Mesothelial cell of epicardium (in vitro differentiated cells): ENCODE results near the gene CIZ1. TPM values are rescaled to one million over a fixed set of nuclear protein-coding genes. Genes with fewer than 3 reads are reported as not detected.
"Not testable (repeated sequence)": the region's sequence is repeated elsewhere in the genome, so short reads cannot be mapped to it uniquely, and the experiment has no call there.

Experiments used
- DNase-seq, 2 experiments: peaks; one replicate each; pipeline ENCODE4 v3.0.0; 2021; ENCODE audit warnings: low spot score in 2 of 2; ENCODE audit not compliant: unreplicated experiment in 2 of 2
- H3K27ac Mint-ChIP-seq: 2 replicates; pipeline ENCODE4 v1.8.0; 2021; ENCODE audit warnings: mixed read lengths
- H3K27me3 Mint-ChIP-seq: 2 replicates; pipeline ENCODE4 v1.8.0; 2021; ENCODE audit warnings: low read depth, mixed read lengths
- H3K36me3 Mint-ChIP-seq: 2 replicates; pipeline ENCODE4 v1.8.0; 2021; ENCODE audit warnings: mixed read lengths
- H3K4me1 Mint-ChIP-seq: 2 replicates; pipeline ENCODE4 v1.8.0; 2021; ENCODE audit warnings: mixed read lengths
- H3K4me3 Mint-ChIP-seq: 2 replicates; pipeline ENCODE4 v1.8.0; 2021; ENCODE audit warnings: mild to moderate bottlenecking, moderate library complexity, mixed read lengths
- H3K9me3 Mint-ChIP-seq: 2 replicates; pipeline ENCODE4 v1.8.0; 2021; ENCODE audit warnings: mixed read lengths
- CTCF ChIP-seq: fragments of 200-600 bp; sonication (generic); IDR thresholded peaks from one replicate; pipeline ENCODE4 v1.5.0; 2021; ENCODE audit warnings: antibody characterized with exemption; ENCODE audit not compliant: unreplicated experiment
- total RNA-seq: library from RNA; stranded (reverse); gene quantifications from 3 replicates; pipeline ENCODE4 v1.2.1, GENCODE V29; 2021

CIZ1 gene
- total RNA-seq, 1 donor from 2014 or later: 152 TPM

GRCh38 chr9:128136816-128137793 is 54.3 kb downstream of the CIZ1 start:
- peaks cover 10% of the 10 kb centered on the region for H3K4me1 Mint-ChIP-seq
- H3K9me3 Mint-ChIP-seq: peaks cover 8% of the 10 kb centered on the region
- H3K4me3 Mint-ChIP-seq: no peak overlapping the region
- no peaks in the 10 kb centered on the region for H3K36me3 Mint-ChIP-seq
- H3K27ac Mint-ChIP-seq: no peak overlapping the region
- H3K27me3 Mint-ChIP-seq: peaks cover 25% of the 10 kb centered on the region
- no peak for TF ChIP-seq CTCF
- DNase-seq: no peak

GRCh38 chr9:128135561-128135960 is 55.8 kb downstream of the CIZ1 start:
- peaks cover 31% of the 10 kb centered on the region for H3K27me3 Mint-ChIP-seq
- not testable (repeated sequence) for H3K36me3 Mint-ChIP-seq, H3K9me3 Mint-ChIP-seq, H3K4me3 Mint-ChIP-seq, DNase-seq, H3K27ac Mint-ChIP-seq, H3K4me1 Mint-ChIP-seq

- H3K27me3 Mint-ChIP-seq: peaks cover 31% of the 10 kb centered on the region
- not testable (repeated sequence) for DNase-seq, H3K4me3 Mint-ChIP-seq, H3K36me3 Mint-ChIP-seq, H3K27ac Mint-ChIP-seq, H3K4me1 Mint-ChIP-seq
- peaks cover 13% of the 10 kb centered on the region for H3K9me3 Mint-ChIP-seq
Observed at GRCh38 chr9:128132139-128132538, 59.2 kb downstream of the CIZ1 start.

- peaks cover 13% of the 10 kb centered on the region for H3K9me3 Mint-ChIP-seq
- not testable (repeated sequence) for H3K27ac Mint-ChIP-seq, H3K4me1 Mint-ChIP-seq, H3K36me3 Mint-ChIP-seq, H3K4me3 Mint-ChIP-seq, DNase-seq
- peaks cover 31% of the 10 kb centered on the region for H3K27me3 Mint-ChIP-seq
Observed at GRCh38 chr9:128131346-128131745, 60.0 kb downstream of the CIZ1 start.

- H3K36me3 Mint-ChIP-seq, H3K4me3 Mint-ChIP-seq, DNase-seq: not testable (repeated sequence)
Observed at GRCh38 chr9:128130651-128131050, 60.7 kb downstream of the CIZ1 start.

GRCh38 chr9:128129976-128130590 is 61.3 kb downstream of the CIZ1 start:
- H3K36me3 Mint-ChIP-seq, H3K27ac Mint-ChIP-seq, DNase-seq: not testable (repeated sequence)
- Mint-ChIP-seq H3K4me1 (peaks cover 17% of the 10 kb centered on the region), H3K27me3 (peaks cover 28% of the 10 kb centered on the region), H3K9me3 (peaks cover 13% of the 10 kb centered on the region), H3K4me3 (peak overlapping the region; percentile 43)
- peak; percentile 27 for TF ChIP-seq CTCF

More at GRCh38 chr9:128130651-128131050, 60.7 kb downstream of the CIZ1 start:
- not testable (repeated sequence) for H3K27ac Mint-ChIP-seq
- Mint-ChIP-seq H3K9me3 (peaks cover 13% of the 10 kb centered on the region), H3K4me1 (peaks cover 13% of the 10 kb centered on the region), H3K27me3 (peaks cover 31% of the 10 kb centered on the region)

GRCh38 chr9:128128836-128129590 is 62.4 kb downstream of the CIZ1 start:
- peaks cover 3% of the 10 kb centered on the region for H3K36me3 Mint-ChIP-seq
- peaks cover 22% of the 10 kb centered on the region for H3K27me3 Mint-ChIP-seq
- peaks cover 9% of the 10 kb centered on the region for H3K9me3 Mint-ChIP-seq
- peak overlapping the region; percentile 92 for H3K4me3 Mint-ChIP-seq
- H3K4me1 Mint-ChIP-seq: peaks cover 19% of the 10 kb centered on the region
- DNase-seq: no peak
- TF ChIP-seq CTCF: no peak
- H3K27ac Mint-ChIP-seq: peak overlapping the region; percentile 91
